H1 (cell line): ENCODE measurements around the gene MRPL45. TPM values are rescaled to one million over a fixed set of nuclear protein-coding genes. Genes with fewer than 3 reads are reported as not detected.

ENCODE experiments used
- CTCF ChIA-PET: fragments of 300-600 bp; sonication (Branson Sonifier 250); formaldehyde crosslinking; loops from one replicate; lab custom pipeline; 2021; ENCODE audit not compliant: partially characterized antibody; lab: Charles Lee
- POLR2A ChIA-PET: fragments of 300-600 bp; sonication (Branson Sonifier 250); formaldehyde crosslinking; loops from one replicate; lab custom pipeline; 2021; ENCODE audit warnings: inconsistent platforms; ENCODE audit not compliant: partially characterized antibody; lab: Charles Lee
- DNase-seq, 2 experiments: peaks; one replicate each; pipeline versions ENCODE4 v3.0.0 to v3.0.0-alpha.2; 2010 to 2022; ENCODE audit warnings: low spot score in 2 of 2, low read depth in 1 of 2, mixed read lengths in 1 of 2
- FAIRE-seq: peaks from 2 replicates; lab custom pipeline; 2011; peaks lifted over from hg19 to GRCh38; lab: Jason Lieb, UNC
- H2AFZ ChIP-seq: 2 replicates; pipeline ENCODE4 v1.8.1; 2012; ENCODE audit warnings: low read length, inconsistent platforms
- H2AK5ac ChIP-seq: 2 replicates; pipeline ENCODE4 v1.6.1; 2013; ENCODE audit warnings: low read depth, low read length
- H2BK120ac ChIP-seq: replicated peaks from 2 replicates; pipeline ENCODE3; 2013; ENCODE audit warnings: low read depth, low read length, inconsistent platforms
- H2BK12ac ChIP-seq: 2 replicates; pipeline ENCODE4 v1.6.1; 2013; ENCODE audit warnings: low read depth, low read length
- H2BK15ac ChIP-seq: 2 replicates; pipeline ENCODE4 v1.6.1; 2013; ENCODE audit warnings: low read length
- H2BK20ac ChIP-seq: 2 replicates; pipeline ENCODE4 v1.6.1; 2013; ENCODE audit warnings: low read length
- H2BK5ac ChIP-seq: 2 replicates; pipeline ENCODE4 v1.6.1; 2013; ENCODE audit warnings: low read depth, low read length
- H3K14ac ChIP-seq: 2 replicates; pipeline ENCODE4 v1.6.1; 2013; ENCODE audit warnings: inconsistent platforms; ENCODE audit not compliant: insufficient read length
- H3K18ac ChIP-seq: 2 replicates; pipeline ENCODE4 v1.6.1; 2013; ENCODE audit warnings: low read length; ENCODE audit errors: extremely low read depth
- H3K23ac ChIP-seq: 2 replicates; pipeline ENCODE4 v1.6.1; 2013; ENCODE audit warnings: inconsistent platforms; ENCODE audit not compliant: insufficient read length
- H3K23me2 ChIP-seq: 2 replicates; pipeline ENCODE4 v1.6.1; 2013; ENCODE audit warnings: low read depth, low read length
- H3K27ac ChIP-seq: 2 replicates; pipeline ENCODE4 v1.6.1; 2011; ENCODE audit warnings: low read depth, low read length, inconsistent platforms
- H3K27me3 ChIP-seq, 4 experiments: replicated peaks in 1 of 4; 1 replicate in 1 of 4; 2 replicates in 3 of 4; pipeline versions ENCODE4 v1.6.1 to v1.8.1; 2011 to 2013; ENCODE audit warnings: low read length in 3 of 4, mild to moderate bottlenecking in 3 of 4, inconsistent platforms in 2 of 4, mixed read lengths in 2 of 4, moderate library complexity in 1 of 4; ENCODE audit not compliant: control insufficient read depth in 3 of 4, insufficient read depth in 3 of 4; ENCODE audit errors: extremely low read depth in 1 of 4
- H3K36me3 ChIP-seq, 4 experiments: 2 replicates each; pipeline versions ENCODE4 v1.6.1 to v1.8.1; 2011 to 2013; ENCODE audit warnings: mild to moderate bottlenecking in 4 of 4, low read length in 3 of 4, moderate library complexity in 2 of 4, control low read depth in 1 of 4, inconsistent platforms in 1 of 4; ENCODE audit not compliant: insufficient read depth in 4 of 4, control insufficient read depth in 2 of 4
- H3K4ac ChIP-seq: replicated peaks from 2 replicates; pipeline ENCODE3; 2013; ENCODE audit warnings: low read length, low read depth, mixed read lengths, inconsistent platforms; ENCODE audit not compliant: insufficient read length
- H3K4me1 ChIP-seq, 4 experiments: replicated peaks in 1 of 4; 1 replicate in 1 of 4; 2 replicates in 3 of 4; pipeline versions ENCODE4 v1.6.1 to v1.8.1; 2011 to 2013; ENCODE audit warnings: low read length in 3 of 4, inconsistent platforms in 2 of 4, mixed read lengths in 1 of 4; ENCODE audit not compliant: insufficient read depth in 4 of 4, control insufficient read depth in 3 of 4
- H3K4me2 ChIP-seq, 2 experiments: 2 replicates each; pipeline versions ENCODE4 v1.6.1 to v1.8.1; 2011 to 2013; ENCODE audit warnings: low read depth in 2 of 2, low read length in 2 of 2, control low read depth in 1 of 2, inconsistent platforms in 1 of 2, mild to moderate bottlenecking in 1 of 2; ENCODE audit not compliant: insufficient read depth in 1 of 2
- H3K4me3 ChIP-seq, 4 experiments: fragments of 200-600, 300-600 bp in 1 of 4; sonication (generic), shearing (Covaris generic), sonication (Bioruptor Twin) in 1 of 4; 2 replicates each; pipeline versions ENCODE4 v1.5.1 to v1.8.1; 2011 to 2016; ENCODE audit warnings: low read length in 4 of 4, low read depth in 3 of 4, control low read depth in 2 of 4, inconsistent platforms in 2 of 4, mild to moderate bottlenecking in 2 of 4, mixed read lengths in 1 of 4, moderate library complexity in 1 of 4; ENCODE audit not compliant: insufficient read depth in 2 of 4; ENCODE audit errors: extremely low read depth in 1 of 4
- H3K56ac ChIP-seq: replicated peaks from 2 replicates; pipeline ENCODE3; 2013; ENCODE audit warnings: low read depth, mild to moderate bottlenecking, mixed read lengths, low read length, inconsistent platforms; ENCODE audit not compliant: insufficient read length
- H3K79me1 ChIP-seq: 2 replicates; pipeline ENCODE4 v1.6.1; 2013; ENCODE audit warnings: low read depth, low read length, control low read depth
- H3K79me2 ChIP-seq, 2 experiments: 2 replicates each; pipeline versions ENCODE4 v1.6.1 to v1.8.1; 2012 to 2013; ENCODE audit warnings: low read length in 2 of 2, mild to moderate bottlenecking in 2 of 2, inconsistent platforms in 1 of 2; ENCODE audit not compliant: insufficient read depth in 2 of 2, control insufficient read depth in 1 of 2
- H3K9ac ChIP-seq, 4 experiments: replicated peaks in 1 of 4; 1 replicate in 1 of 4; 2 replicates in 3 of 4; pipeline versions ENCODE4 v1.6.1 to v1.8.1; 2011 to 2013; ENCODE audit warnings: low read depth in 3 of 4, low read length in 3 of 4, control low read depth in 2 of 4, mild to moderate bottlenecking in 2 of 4, moderate library complexity in 2 of 4, inconsistent platforms in 1 of 4; ENCODE audit errors: extremely low read depth in 1 of 4
- H3K9me3 ChIP-seq, 2 experiments: 2 replicates each; pipeline versions ENCODE4 v1.6.1 to v1.8.1; 2012 to 2013; ENCODE audit warnings: mild to moderate bottlenecking in 2 of 2, moderate library complexity in 2 of 2, control low read depth in 1 of 2, inconsistent platforms in 1 of 2, low read depth in 1 of 2, low read length in 1 of 2, mixed read lengths in 1 of 2; ENCODE audit not compliant: insufficient read depth in 2 of 2
- H4K20me1 ChIP-seq, 2 experiments: replicated peaks in 1 of 2; 2 replicates each; pipeline versions ENCODE3 to v1.8.1; 2011 to 2013; ENCODE audit warnings: inconsistent platforms in 2 of 2, low read length in 2 of 2, mild to moderate bottlenecking in 1 of 2; ENCODE audit not compliant: insufficient read depth in 2 of 2, control insufficient read depth in 1 of 2
- H4K5ac ChIP-seq: 2 replicates; pipeline ENCODE4 v1.6.1; 2013; ENCODE audit warnings: low read length, low read depth, mixed read lengths, inconsistent platforms; ENCODE audit not compliant: insufficient read length
- H4K8ac ChIP-seq: 2 replicates; pipeline ENCODE4 v1.8.0; 2013; ENCODE audit warnings: mild to moderate bottlenecking, moderate library complexity, low read length, inconsistent platforms; ENCODE audit not compliant: insufficient read depth; ENCODE audit errors: extremely low read depth
- H4K91ac ChIP-seq: replicated peaks from 2 replicates; pipeline ENCODE3; 2013; ENCODE audit warnings: low read length, mixed read lengths, inconsistent platforms; ENCODE audit not compliant: insufficient read length
- CBX8 ChIP-seq: fragments of 300-800, 300-1000 bp; sonication (generic); IDR thresholded peaks from 2 replicates; pipeline ENCODE4 v1.7.1; 2016; ENCODE audit warnings: low read depth, low read length, borderline replicate concordance
- CTBP2 ChIP-seq: IDR thresholded peaks from 2 replicates; pipeline ENCODE4 v1.7.0; 2011; ENCODE audit warnings: borderline replicate concordance, mild to moderate bottlenecking, moderate library complexity, mixed read lengths, low read length; ENCODE audit not compliant: insufficient read depth, insufficient read length
- FOSL1 ChIP-seq: IDR thresholded peaks from 2 replicates; pipeline ENCODE4 v1.6.1; 2011; ENCODE audit warnings: mild to moderate bottlenecking, low read depth, low read length, moderate library complexity; ENCODE audit not compliant: insufficient read depth
- MAFK ChIP-seq: IDR thresholded peaks from 2 replicates; pipeline ENCODE4 v1.6.1; 2012; ENCODE audit warnings: low read depth, mild to moderate bottlenecking, improper control_type of control experiment, low read length
- RBBP5 ChIP-seq: IDR thresholded peaks from 2 replicates; pipeline ENCODE4 v1.7.1; 2012; ENCODE audit warnings: low read depth, mild to moderate bottlenecking, inconsistent platforms, low read length, moderate library complexity, borderline replicate concordance
- SAP30 ChIP-seq: fragments of 300-600 bp; sonication (generic); IDR thresholded peaks from 2 replicates; pipeline ENCODE4 v1.7.1; 2012; ENCODE audit warnings: low read length, moderate library complexity, mild to moderate bottlenecking, inconsistent platforms; ENCODE audit not compliant: insufficient read depth, insufficient replicate concordance
- SIN3A ChIP-seq, 2 experiments: IDR thresholded peaks in 1 of 2; conservative IDR thresholded peaks in 1 of 2; 2 replicates each; pipeline ENCODE4 v1.6.1; 2011 to 2012; ENCODE audit warnings: low read length in 2 of 2, improper control_type of control experiment in 1 of 2, low read depth in 1 of 2, mild to moderate bottlenecking in 1 of 2
- SIRT6 ChIP-seq: IDR thresholded peaks from one replicate; pipeline ENCODE4 v1.7.1; 2012; ENCODE audit warnings: low read length, inconsistent platforms
- SP4 ChIP-seq: IDR thresholded peaks from 2 replicates; pipeline ENCODE4 v1.6.1; 2012; ENCODE audit warnings: low read length, inconsistent platforms
- WGBS, 2 experiments: shearing (Covaris generic) in 1 of 2; methylation state at CpG; one replicate each; pipeline versions ENCODE4 v1.1.6 to v1.1.7; 2013 to 2015; ENCODE audit warnings: low lambda C conversion rate in 2 of 2, mixed read lengths in 2 of 2, inconsistent platforms in 1 of 2, low coverage in 1 of 2, missing lambda C conversion rate in 1 of 2; ENCODE audit not compliant: insufficient replicate concordance in 2 of 2, insufficient coverage in 1 of 2, insufficient read length in 1 of 2; ENCODE audit errors: extremely low coverage in 1 of 2, missing lambda C conversion rate in 1 of 2; 5-methylcytosine and 5-hydroxymethylcytosine counted together
- polyA plus RNA-seq, 7 experiments: library from polyadenylated mRNA; depleted of rRNA in 3 of 7; stranded (reverse) in 5 of 7; unstranded in 2 of 7; fragments of >200 nt in 5 of 7; fragments of 200-250 nt in 2 of 7; gene quantifications; 1 replicate in 5 of 7; 2 replicates in 1 of 7; 4 replicates in 1 of 7; pipeline versions ENCODE4 v1.2.1 to v1.2.3, GENCODE V29; 2011 to 2013; ENCODE audit warnings: missing spikeins in 2 of 7, mixed read lengths in 2 of 7
- total RNA-seq: library from RNA; stranded (reverse); fragmentation: NEBNext Ultra II Directional; extraction: Animal tissue kit (Norgen Biotek cat#: 25700); gene quantifications from 2 replicates; pipeline ENCODE4 v1.2.1, GENCODE V29; 2021

MRPL45 gene
- total and polyA plus RNA-seq, 2 of the 8 experiments (the other 6 are each of a cell fraction or from before 2014, with no cell fraction given), result 65.6 to 71.7 TPM

- DNase-seq (no peak), FAIRE-seq (no peak)
- Histone ChIP-seq H2BK120ac (no peak overlapping the region), H3K4ac (no peak overlapping the region), H3K23ac (no peak overlapping the region), H4K20me1 (no peaks in the 10 kb centered on the region), H3K4me1 (peaks cover 0 to 12% (median 7%) of the 10 kb centered on the region in 4 experiments; a peak in 5 of 7 replicates), H2BK20ac (no peak overlapping the region), H4K8ac (no peak overlapping the region), H2BK12ac (no peak overlapping the region), H3K14ac (no peak overlapping the region), H2AK5ac (no peak overlapping the region), H3K9me3 (no peaks in the 10 kb centered on the region), H3K79me2 (no peaks in the 10 kb centered on the region), H4K91ac (no peak overlapping the region), H2AFZ (no peak overlapping the region), H3K4me2 (no peak overlapping the region), H3K18ac (no peak overlapping the region), H2BK5ac (0 out of 2 replicates have a peak overlapping the region, but pooled peaks have one; percentile 52), H4K5ac (no peak overlapping the region), H2BK15ac (no peak overlapping the region), H3K23me2 (no peaks in the 10 kb centered on the region), H3K4me3 (no peak overlapping the region), H3K9ac (no peak overlapping the region), H3K27me3 (no peaks in the 10 kb centered on the region), H3K27ac (no peak overlapping the region), H3K36me3 (peaks cover 0 to 5% (median 3%) of the 10 kb centered on the region in 4 experiments; a peak in 4 of 8 replicates), H3K56ac (no peak overlapping the region), H3K79me1 (no peaks in the 10 kb centered on the region; the same call in 1 of the 2 replicates)
- CTCF ChIA-PET, result interaction anchor here (1.1 to 12.0 kb wide), 8 partner anchors 9 to 86 kb away, joined by 3 to 192 read pairs (median 7); partner anchors contain the start of genes GPR179 and SOCS7
- 91% methylated on average over 7 of the region's 7 CpGs; no CpG with 5 or more reads in 1 of the 2 experiments for WGBS, 2 experiments
- POLR2A ChIA-PET, result interaction anchor here (1.2 to 4.9 kb wide), 6 partner anchors 8 to 87 kb away, joined by 4 to 28 read pairs (median 9); no protein-coding TSS in a partner anchor
- TF ChIP-seq MAFK (no peak), FOSL1 (no peak), SIN3A (conservative IDR thresholded peaks at IDR 0.05 in 1 of 2, IDR thresholded peaks at IDR 0.05 in 1 of 2; ENCODE audit: low read depth in 1 of 2, low read length in 2 of 2) (no peak), RBBP5 (no peak), SAP30 (no peak), SP4 (no peak), CBX8 (no peak), CTBP2 (no peak), SIRT6 (no peak)
Observed at GRCh38 chr17:38328620-38329019, 31.7 kb downstream of the MRPL45 start.
